Muscle of arm (tissue), 12 donors: ENCODE data around the gene ZNF747. TPM values are rescaled to one million over a fixed set of nuclear protein-coding genes. Genes with fewer than 3 reads are reported as not detected.
"Not testable (repeated sequence)": the region's sequence is repeated elsewhere in the genome, so short reads cannot be mapped to it uniquely, and the experiment has no call there.

Source experiments
- DNase-seq: peaks from one replicate; pipeline ENCODE4 v3.0.0-alpha.2; 2013
- polyA plus RNA-seq, 12 donors: library from polyadenylated mRNA; unstranded; fragments of 120-200 nt; gene quantifications; one replicate each; pipeline ENCODE4 v1.2.1, GENCODE V29; 2013; ENCODE audit not compliant: insufficient read length in 12 of 12

Gene ZNF747
- polyA plus RNA-seq, 12 donors: 5.6 to 7.8 (median 6.5) TPM; not detected in 1

GRCh38 chr16:30535106-30535776 lies 583 bp upstream of the ZNF747 start:
- no peak for DNase-seq

GRCh38 chr16:30533748-30534367 lies 800 bp downstream of the ZNF747 start:
- no peak for DNase-seq

GRCh38 chr16:30533146-30533522 lies 1.5 kb downstream of the ZNF747 start:
- no peak for DNase-seq

GRCh38 chr16:30532285-30533145 lies 2.1 kb downstream of the ZNF747 start:
- no peak for DNase-seq

GRCh38 chr16:30530163-30531037 lies 4.3 kb downstream of the ZNF747 start:
- DNase-seq: no peak

GRCh38 chr16:30528799-30529457 lies 5.7 kb downstream of the ZNF747 start:
- no peak for DNase-seq

- DNase-seq: no peak
Measured at GRCh38 chr16:30527635-30528178, 7.0 kb downstream of the ZNF747 start.

- DNase-seq: peak; percentile 98
Measured at GRCh38 chr16:30526823-30527634, 7.6 kb downstream of the ZNF747 start.

GRCh38 chr16:30526137-30526822 lies 8.4 kb downstream of the ZNF747 start, which contains the start of gene ZNF768:
Gene ZNF768, minus strand, starts transcription at chr16:30526566. Its CDS starts 153 bp downstream, at chr16:30526413.
- no peak for DNase-seq

GRCh38 chr16:30525844-30526136 lies 8.9 kb downstream of the ZNF747 start:
- no peak for DNase-seq

GRCh38 chr16:30524575-30525568 lies 9.8 kb downstream of the ZNF747 start:
- DNase-seq: no peak

- DNase-seq: no peak
Measured at GRCh38 chr16:30523768-30524574, 10.7 kb downstream of the ZNF747 start.

- not testable (repeated sequence) for DNase-seq
Measured at GRCh38 chr16:30522702-30523463, 11.8 kb downstream of the ZNF747 start.

GRCh38 chr16:30521873-30522641 lies 12.6 kb downstream of the ZNF747 start:
- no peak for DNase-seq

- no peak for DNase-seq
Measured at GRCh38 chr16:30521476-30521872, 13.2 kb downstream of the ZNF747 start.
